HCT116 (cell line): ENCODE results near the gene IL6R. TPM values are rescaled to one million over a fixed set of nuclear protein-coding genes. Genes with fewer than 3 reads are reported as not detected.

ENCODE experiments used
- ATAC-seq: fragments of 200-7000 bp; cut with Tn5 transposase; 2 replicates; pipeline ENCODE4 v1.9.1; 2020; ENCODE audit warnings: mild to moderate bottlenecking, moderate library complexity
- BruUV-seq: library from RNA; stranded (reverse); fragments of 400-500 nt; replicated peaks from 2 replicates; lab custom pipeline; 2021; lab: Mats Ljungman, UMichigan
- CTCF ChIA-PET: fragments of 300-600 bp; sonication (Branson Sonifier 250); formaldehyde crosslinking; loops from one replicate; lab custom pipeline; 2021; ENCODE audit warnings: antibody characterized with exemption; lab: Charles Lee
- POLR2A ChIA-PET: fragments of 300-600, 350-600 bp; sonication (Branson Sonifier 250); formaldehyde crosslinking; loops from one replicate; lab custom pipeline; 2021; ENCODE audit warnings: antibody characterized with exemption; lab: Charles Lee
- RAD21 ChIA-PET, 2 experiments: fragments of 300-600 bp; sonication (Branson Sonifier 250); formaldehyde crosslinking; loops; one replicate each; lab custom pipeline; 2023; ENCODE audit warnings: low total read pairs in 2 of 2; ENCODE audit not compliant: uncharacterized antibody in 2 of 2, unreplicated experiment in 2 of 2, low non-redundant PET in 1 of 2; lab: Charles Lee
- DNase-seq: peaks from one replicate; pipeline ENCODE4 v3.0.0-alpha.2; 2010; ENCODE audit warnings: low read depth, low spot score
- H2AFZ ChIP-seq: fragments of 200-600 bp; shearing (Covaris generic), sonication (generic); 2 replicates; pipeline ENCODE4 v1.6.1; 2017; ENCODE audit warnings: low read depth, mixed run types, mixed read lengths, antibody characterized with exemption, low read length; ENCODE audit not compliant: poor library complexity, severe bottlenecking
- H3K27ac ChIP-seq: 2 replicates; pipeline ENCODE4 v1.5.1; 2012; ENCODE audit warnings: low read depth, low read length
- H3K27me3 ChIP-seq: fragments of 200-600 bp; sonication (generic); 2 replicates; pipeline ENCODE4 v1.6.1; 2016; ENCODE audit warnings: mixed run types, low read length, mixed read lengths; ENCODE audit not compliant: insufficient read depth
- H3K36me3 ChIP-seq, 2 experiments: fragments of 200-500 bp in 1 of 2; fragments of 200-600 bp in 1 of 2; sonication (Bioruptor generic) in 1 of 2; sonication (generic) in 1 of 2; 2 replicates each; pipeline versions ENCODE4 v1.5.1 to v1.6.1; 2014 to 2016; ENCODE audit warnings: low read length in 2 of 2, inconsistent platforms in 1 of 2, mixed read lengths in 1 of 2, mixed run types in 1 of 2; ENCODE audit not compliant: insufficient read depth in 2 of 2, control insufficient read depth in 1 of 2
- H3K4me1 ChIP-seq, 2 experiments: fragments of 200-600 bp in 1 of 2; sonication (generic) in 1 of 2; 2 replicates each; pipeline versions ENCODE4 v1.5.1 to v1.6.1; 2012 to 2017; ENCODE audit warnings: low read length in 2 of 2, inconsistent platforms in 1 of 2, mild to moderate bottlenecking in 1 of 2, mixed read lengths in 1 of 2, mixed run types in 1 of 2, moderate library complexity in 1 of 2; ENCODE audit not compliant: insufficient read depth in 2 of 2, control insufficient read depth in 1 of 2
- H3K4me2 ChIP-seq: fragments of 200-600 bp; sonication (generic); 2 replicates; pipeline ENCODE4 v1.6.1; 2017; ENCODE audit warnings: mixed run types, low read length, mixed read lengths
- H3K4me3 ChIP-seq, 2 experiments: fragments of 200-600 bp in 1 of 2; sonication (generic) in 1 of 2; replicated peaks in 1 of 2; 2 replicates each; pipeline ENCODE4 v1.5.1; 2011 to 2016; ENCODE audit warnings: low read length in 2 of 2, control low read depth in 1 of 2, low read depth in 1 of 2, mild to moderate bottlenecking in 1 of 2, mixed read lengths in 1 of 2, mixed run types in 1 of 2
- H3K79me2 ChIP-seq: fragments of 200-600 bp; sonication (generic); 2 replicates; pipeline ENCODE4 v1.6.1; 2017; ENCODE audit warnings: mild to moderate bottlenecking, mixed run types, low read length, moderate library complexity, mixed read lengths; ENCODE audit not compliant: insufficient read depth
- H3K9ac ChIP-seq: fragments of 200-600 bp; sonication (generic); 2 replicates; pipeline ENCODE4 v1.6.1; 2016; ENCODE audit warnings: low read length, mixed read lengths
- H3K9me2 ChIP-seq: fragments of 200-600 bp; sonication (generic), shearing (Covaris generic); 2 replicates; pipeline ENCODE4 v1.6.1; 2017; ENCODE audit warnings: mixed run types, mild to moderate bottlenecking, moderate library complexity; ENCODE audit not compliant: insufficient read depth
- H3K9me3 ChIP-seq, 2 experiments: fragments of 200-500 bp in 1 of 2; fragments of 200-600 bp in 1 of 2; sonication (Bioruptor generic) in 1 of 2; sonication (generic) in 1 of 2; 2 replicates each; pipeline ENCODE4 v1.6.1; 2014 to 2017; ENCODE audit warnings: low read length in 2 of 2, mixed read lengths in 2 of 2, inconsistent platforms in 1 of 2, low read depth in 1 of 2, mild to moderate bottlenecking in 1 of 2, mixed run types in 1 of 2, moderate library complexity in 1 of 2; ENCODE audit not compliant: control insufficient read depth in 1 of 2, insufficient read depth in 1 of 2
- H4K20me1 ChIP-seq: fragments of 200-600 bp; sonication (generic), shearing (Covaris generic); 2 replicates; pipeline ENCODE4 v1.6.1; 2017; ENCODE audit warnings: mixed run types, mild to moderate bottlenecking, moderate library complexity; ENCODE audit not compliant: insufficient read depth
- FOSL1 ChIP-seq: IDR thresholded peaks from 2 replicates; pipeline ENCODE4 v1.6.1; 2012; ENCODE audit warnings: low read depth
- POLR2A ChIP-seq: IDR thresholded peaks from 2 replicates; pipeline ENCODE4 v1.7.0; 2011; ENCODE audit warnings: borderline replicate concordance; ENCODE audit not compliant: insufficient read depth, insufficient read length; ENCODE audit errors: extremely low read depth
- POLR2AphosphoS5 ChIP-seq: IDR thresholded peaks from 2 replicates; pipeline ENCODE4 v1.6.1; 2011; ENCODE audit warnings: mild to moderate bottlenecking, low read depth, low read length, moderate library complexity
- REST ChIP-seq: IDR thresholded peaks from 2 replicates; pipeline ENCODE4 v1.6.1; 2012; ENCODE audit warnings: low read depth
- SIN3A ChIP-seq: IDR thresholded peaks from 2 replicates; pipeline ENCODE4 v1.6.1; 2012; ENCODE audit warnings: low read depth
- SP1 ChIP-seq: IDR thresholded peaks from 2 replicates; pipeline ENCODE4 v1.6.1; 2012; ENCODE audit warnings: low read depth
- TCF7L2 ChIP-seq: IDR thresholded peaks from 2 replicates; pipeline ENCODE4 v1.7.0; 2011; ENCODE audit warnings: borderline replicate concordance, inconsistent platforms; ENCODE audit not compliant: insufficient read depth, insufficient read length; ENCODE audit errors: extremely low read depth
- ZNF274 ChIP-seq: fragments of 200-500 bp; sonication (Bioruptor generic); IDR thresholded peaks from 2 replicates; pipeline ENCODE4 v1.6.1; 2014; ENCODE audit warnings: mild to moderate bottlenecking, low read depth, low read length, inconsistent platforms
- intact Hi-C: fragments of 100-400 bp; cut with micrococcal nuclease; formaldehyde crosslinking; loops from 2 replicates; pipeline ENCODE4 v1.10.0; 2022
- total RNA-seq: library from RNA; stranded (reverse); gene quantifications from one replicate; pipeline ENCODE4 v1.2.1, GENCODE V29; 2021; ENCODE audit not compliant: unreplicated experiment

Gene IL6R
- total RNA-seq, 1 experiment from 2014 or later, result 6.8 TPM

- Histone ChIP-seq H3K4me2 (peak overlapping the region; percentile 57), H2AFZ (no peak overlapping the region)
- DNase-seq, result no peak
- intact Hi-C loops, result no loop called here
- no peak for TF ChIP-seq REST
- TF ChIP-seq FOSL1, result 0 out of 2 replicates have a peak, but pooled peaks have one; percentile 20
- TF ChIP-seq, all 23 proteins: peak for 1
- no peaks in the 10 kb centered on the region for H3K36me3 ChIP-seq
- ChIA-PET CTCF (no interaction called here), RAD21 (no interaction called here), POLR2A (no interaction called here)
- no peaks in the 10 kb centered on the region for H3K9me2 ChIP-seq
- no peaks in the 10 kb centered on the region for H4K20me1 ChIP-seq
- H3K4me1 ChIP-seq, result peaks cover 80 to 96% of the 10 kb centered on the region in 2 experiments
- H3K27me3 ChIP-seq, result no peaks in the 10 kb centered on the region
- no TSS peak for BruUV-seq
- H3K79me2 ChIP-seq, result no peaks in the 10 kb centered on the region
- no peak overlapping the region for H3K27ac ChIP-seq
- no peak for ATAC-seq
- H3K4me3 ChIP-seq, result no peak overlapping the region
- peak overlapping the region; percentile 30; the same call in 1 of the 2 replicates for H3K9ac ChIP-seq
- no peaks in the 10 kb centered on the region for H3K9me3 ChIP-seq
Observed at GRCh38 chr1:154423304-154423987, 18.3 kb downstream of the IL6R start.

DNA sequence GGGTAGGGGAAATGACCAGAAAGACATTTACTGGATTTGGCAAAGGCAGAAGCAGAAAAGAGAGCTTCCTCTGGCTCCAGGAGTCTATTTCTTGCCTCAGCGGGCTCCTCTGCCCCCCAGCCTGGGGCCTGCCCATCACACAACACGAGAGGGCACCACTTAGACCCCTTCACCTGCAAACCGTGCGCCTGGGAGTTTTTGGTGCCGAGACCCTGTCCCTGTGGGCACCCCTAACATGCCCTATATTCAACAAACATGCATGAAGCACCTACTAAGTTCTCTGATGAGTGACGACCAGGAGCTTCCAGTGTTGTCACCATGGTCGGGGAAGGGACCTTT, 18.8 kb downstream of the IL6R start:
- peak overlapping the region; percentile 57 for H3K4me2 ChIP-seq
- H3K9ac ChIP-seq, result peak overlapping the region; percentile 30; the same call in 1 of the 2 replicates

More for the DNA sequence above, 18.8 kb downstream of the IL6R start:
- Histone ChIP-seq H3K36me3 (no peaks in the 10 kb centered on the region), H3K4me1 (peaks cover 75 to 91% of the 10 kb centered on the region in 2 experiments), H3K9me3 (no peaks in the 10 kb centered on the region), H3K79me2 (no peaks in the 10 kb centered on the region), H3K4me3 (no peak overlapping the region), H3K27me3 (no peaks in the 10 kb centered on the region), H2AFZ (no peak overlapping the region), H4K20me1 (no peaks in the 10 kb centered on the region), H3K27ac (no peak overlapping the region), H3K9me2 (no peaks in the 10 kb centered on the region)
- no TSS peak for BruUV-seq
- intact Hi-C loops, result no loop called here
- DNase-seq (no peak), ATAC-seq (no peak)
- ChIA-PET POLR2A (no interaction called here), RAD21 (no interaction called here), CTCF (no interaction called here)
- TF ChIP-seq ZNF274 (no peak), SIN3A (no peak), POLR2A (no peak), TCF7L2 (no peak), POLR2AphosphoS5 (no peak), SP1 (no peak)
